NCI-H1105 treated with DMSO at 0.1 percent for 48 hours (cell line): ENCODE results near the gene SIGLEC10.

Experiments
- DNase-seq: peaks from one replicate; lab custom pipeline; 2025; lab: John Stamatoyannopoulos, UW

The SIGLEC10 gene

GRCh38 chr19:51365965-51366388 lies 51.5 kb downstream of the SIGLEC10 start, which contains the start of gene ETFB:
Gene ETFB, minus strand, starts transcription at chr19:51366388. Its CDS starts 62 bp downstream, at chr19:51366326.
- no peak for DNase-seq

- no peak for DNase-seq
Observed at GRCh38 chr19:51365211-51365964, 52.1 kb downstream of the SIGLEC10 start.

DNA sequence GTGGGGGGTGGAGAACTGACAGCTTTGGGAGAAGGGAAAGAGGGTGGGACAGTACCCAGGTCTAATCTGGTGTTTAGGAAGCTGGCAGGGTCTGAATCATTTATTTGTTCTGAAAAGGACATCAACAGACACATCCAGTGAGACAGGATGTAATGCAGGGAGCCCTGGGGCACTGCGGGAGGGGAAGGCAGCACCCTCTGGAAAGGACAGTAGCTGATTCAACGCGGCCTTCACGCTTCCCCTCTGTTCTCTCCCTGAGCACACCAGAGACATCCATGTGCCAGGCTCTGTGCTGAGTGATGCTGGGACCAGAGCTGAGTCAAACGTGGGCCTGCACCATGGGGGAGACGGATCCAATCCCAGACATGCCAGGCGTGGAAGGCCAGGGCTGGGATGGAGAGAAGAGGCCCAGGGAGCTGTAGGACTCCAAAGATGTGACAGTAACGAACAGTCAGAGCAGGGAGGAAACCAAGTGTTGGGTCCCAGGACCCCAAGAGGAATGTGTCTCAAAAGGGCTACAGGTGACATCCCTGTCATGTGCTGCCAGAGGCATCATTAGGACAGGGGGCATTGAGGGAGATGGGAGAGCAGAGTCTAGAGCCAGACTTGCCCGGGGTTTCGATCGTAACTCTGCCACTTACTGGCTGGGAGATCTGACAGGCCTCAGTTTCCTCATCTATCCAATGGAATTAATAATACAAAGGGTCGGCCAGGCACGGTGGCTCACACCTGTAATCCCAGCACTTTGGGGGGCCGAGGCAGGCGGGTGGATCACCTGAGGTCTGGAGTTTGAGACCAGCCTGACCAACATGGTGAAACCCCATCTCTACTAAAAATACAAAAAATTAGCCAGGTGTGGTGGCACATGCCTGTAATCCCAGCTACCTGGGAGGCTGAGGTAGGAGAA lies 53.0 kb downstream of the SIGLEC10 start:
- no peak for DNase-seq

DNA sequence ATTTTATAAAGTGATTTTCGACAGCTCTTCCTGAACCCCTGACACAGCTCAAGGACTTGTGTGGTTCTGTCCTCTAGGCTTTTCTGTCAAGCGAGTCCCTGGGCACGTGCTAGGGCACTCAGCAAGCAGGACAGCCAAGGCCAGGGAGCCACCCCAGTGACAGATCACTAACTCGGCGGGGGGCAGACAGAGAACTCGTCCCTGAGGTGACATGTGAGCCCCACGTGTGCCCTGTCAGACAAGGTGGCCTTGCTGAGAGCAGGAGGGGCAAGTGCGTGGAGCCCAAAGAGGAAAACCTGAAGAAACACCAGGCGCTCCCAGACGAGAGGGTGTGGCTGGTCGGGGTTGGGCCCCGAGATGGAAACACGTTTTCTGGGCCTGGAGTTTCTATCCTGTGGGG lies 56.2 kb downstream of the SIGLEC10 start:
- DNase-seq, result no peak
